AG04449 (cell line): ENCODE measurements around the gene FMOD.

Source experiments
- CTCF ChIA-PET: fragments of 350-600 bp; formaldehyde crosslinking; extraction: SDS; loops from one replicate; lab custom pipeline; 2021; ENCODE audit warnings: antibody characterized with exemption; lab: Yijun Ruan, JAX
- POLR2A ChIA-PET: fragments of 400-600, 350-600 bp; formaldehyde crosslinking; extraction: SDS; loops from one replicate; lab custom pipeline; 2020; ENCODE audit warnings: antibody characterized with exemption, inconsistent platforms; lab: Yijun Ruan, JAX
- DNase-seq: peaks from one replicate; pipeline ENCODE4 v3.0.0-alpha.2; 2010; ENCODE audit warnings: low read depth, low spot score
- H3K4me3 ChIP-seq: 2 replicates; pipeline ENCODE4 v1.5.1; 2011; ENCODE audit warnings: low read depth, mild to moderate bottlenecking, control low read depth, low read length
- CTCF ChIP-seq: IDR thresholded peaks from one replicate; pipeline ENCODE4 v1.5.1; 2011; ENCODE audit warnings: mild to moderate bottlenecking, moderate library complexity, low read length, control low read depth, inconsistent platforms; ENCODE audit not compliant: insufficient read depth; ENCODE audit errors: missing control alignments

Gene FMOD

GRCh38 chr1:203295796-203296195 is 55.1 kb downstream of the FMOD start:
- ChIA-PET CTCF (interaction anchor here (0.8 to 8.8 kb wide), 9 partner anchors 10 to 49 kb away, joined by 3 to 92 read pairs (median 4); no protein-coding TSS in a partner anchor), POLR2A (interaction anchor here (0.7 to 1.2 kb wide), 3 partner anchors 9 to 11 kb away, joined by 3 to 5 read pairs (median 5); partner anchors contain the start of gene BTG2)
- no peak overlapping the region for H3K4me3 ChIP-seq
- no peak for TF ChIP-seq CTCF
- DNase-seq: no peak

DNA sequence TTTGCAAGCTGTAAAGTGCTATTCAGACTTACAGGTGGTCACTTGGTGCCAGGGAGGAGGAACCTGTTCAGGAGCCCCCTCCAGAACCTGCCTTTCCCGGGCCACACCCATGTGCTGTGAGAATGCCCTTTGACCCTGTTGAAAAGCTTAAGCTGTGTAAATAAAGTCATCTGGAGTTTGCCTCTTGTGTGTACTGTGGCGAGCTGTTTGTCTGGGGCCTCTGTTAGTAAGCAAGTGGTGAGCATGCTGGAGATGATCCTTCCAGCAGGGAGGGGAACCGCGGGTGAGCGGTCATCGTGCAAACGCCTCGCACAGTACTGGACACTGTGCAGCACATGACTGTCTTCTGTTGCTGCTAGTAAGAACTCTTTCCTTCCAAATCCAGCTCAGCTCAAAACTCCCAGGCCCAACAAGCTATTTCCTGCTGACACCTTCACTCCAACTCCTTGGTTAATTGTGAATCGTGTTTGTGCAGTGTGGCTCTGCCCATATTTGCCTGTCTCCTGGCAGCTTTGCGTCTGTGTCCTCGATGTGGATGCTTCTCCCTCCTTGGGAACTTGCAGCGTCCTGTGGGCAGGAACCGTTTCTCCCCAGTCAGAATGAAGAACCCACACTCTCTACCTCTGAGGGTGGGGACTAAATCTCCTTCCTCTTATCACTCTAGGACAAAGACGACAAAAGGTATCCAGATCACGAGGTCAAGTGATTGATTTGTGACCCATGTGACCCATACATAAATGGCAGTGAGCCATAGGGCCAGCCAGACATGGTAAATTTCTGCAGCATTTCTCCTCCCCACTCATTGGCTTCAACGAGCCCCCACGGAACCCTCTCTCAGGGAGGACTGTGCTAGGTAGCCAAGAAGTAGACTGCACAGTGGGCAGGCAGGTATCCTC is 59.5 kb downstream of the FMOD start:
- no peak overlapping the region for H3K4me3 ChIP-seq
- no peak for DNase-seq
- POLR2A ChIA-PET: interaction anchor here (1.3 kb wide), 1 partner anchor 15 kb away, joined by 4 read pairs; no protein-coding TSS in a partner anchor
- CTCF ChIA-PET: interaction anchor here (0.9 to 16.4 kb wide), 5 partner anchors 13 to 51 kb away, joined by 5 to 250 read pairs (median 6); no protein-coding TSS in a partner anchor
- TF ChIP-seq CTCF: no peak
